Suprapubic skin (tissue), 4 donors: Measurements from ENCODE around the gene TGM6.

Experiments used
- CTCF ChIP-seq, 2 donors: fragments of 200-600 bp in 1 of 2; fragments of 450-650 bp in 1 of 2; sonication (generic) in 1 of 2; IDR thresholded peaks; one replicate each; pipeline ENCODE4 v1.5.1; 2016 to 2019; ENCODE audit warnings: antibody characterized with exemption in 2 of 2, mild to moderate bottlenecking in 1 of 2, moderate library complexity in 1 of 2
- EP300 ChIP-seq: sonication (generic); formaldehyde crosslinking; IDR thresholded peaks from one replicate; pipeline ENCODE4 v1.6.1; 2017; ENCODE audit warnings: antibody characterized with exemption
- POLR2A ChIP-seq, 2 donors: fragments of 450-650 bp; IDR thresholded peaks; one replicate each; pipeline ENCODE4 v1.6.1; 2017; ENCODE audit warnings: antibody characterized with exemption in 2 of 2, mild to moderate bottlenecking in 2 of 2, moderate library complexity in 2 of 2
- POLR2AphosphoS5 ChIP-seq, 3 donors: sonication (generic); formaldehyde crosslinking; IDR thresholded peaks; one replicate each; pipeline ENCODE4 v1.6.1; 2017; ENCODE audit warnings: antibody characterized with exemption in 3 of 3

GRCh38 chr20:2403291-2404052, 22.8 kb downstream of the TGM6 start:
- TF ChIP-seq POLR2A (IDR thresholded peaks at IDR 0.05): no peak
- TF ChIP-seq CTCF (IDR thresholded peaks at IDR 0.05): no peak
- no peak for TF ChIP-seq POLR2AphosphoS5 (IDR thresholded peaks at IDR 0.05)
- no peak for TF ChIP-seq EP300
